GM18867 (cell line): Measurements from ENCODE around the gene GNL3.
"Not testable (repeated sequence)": the region's sequence is repeated elsewhere in the genome, so short reads cannot be mapped to it uniquely, and the experiment has no call there.

Experiments used
- ATAC-seq: cut with Tn5 transposase; IDR thresholded peaks from one replicate; pipeline ENCODE4 v1.9.1; 2021; ENCODE audit warnings: mild to moderate bottlenecking, moderate library complexity; ENCODE audit not compliant: unreplicated experiment

The GNL3 gene

GRCh38 chr3:52685709-52686691, at the start of gene GNL3, which contains the start of gene PBRM1:
Gene GNL3, plus strand, starts transcription at chr3:52686032. Its CDS starts 61 bp downstream, at chr3:52686093.
Gene PBRM1, minus strand, starts transcription at chr3:52685913.
- peak; percentile 65 for ATAC-seq

GRCh38 chr3:52636673-52637072, 49.2 kb upstream of the GNL3 start:
- ATAC-seq: no peak

GRCh38 chr3:52645549-52645948, 40.3 kb upstream of the GNL3 start:
- ATAC-seq: no peak

- no peak for ATAC-seq
Measured at GRCh38 chr3:52649461-52650210, 36.2 kb upstream of the GNL3 start.

- no peak for ATAC-seq
Measured at GRCh38 chr3:52650439-52650838, 35.4 kb upstream of the GNL3 start.

GRCh38 chr3:52651592-52651991, 34.2 kb upstream of the GNL3 start:
- ATAC-seq: no peak

GRCh38 chr3:52655895-52656294, 29.9 kb upstream of the GNL3 start:
- ATAC-seq: no peak

GRCh38 chr3:52660046-52660445, 25.8 kb upstream of the GNL3 start:
- no peak for ATAC-seq

- no peak for ATAC-seq
Measured at GRCh38 chr3:52663098-52663497, 22.7 kb upstream of the GNL3 start.

- ATAC-seq: peak; percentile 88
Measured at GRCh38 chr3:52670621-52671521, 15.0 kb upstream of the GNL3 start.

GRCh38 chr3:52671676-52672075, 14.2 kb upstream of the GNL3 start:
- ATAC-seq: no peak

GRCh38 chr3:52676201-52676600, 9.6 kb upstream of the GNL3 start:
- ATAC-seq: not testable (repeated sequence)

- ATAC-seq: no peak
Measured at GRCh38 chr3:52678265-52679198, 7.3 kb upstream of the GNL3 start.

GRCh38 chr3:52679199-52679538, 6.7 kb upstream of the GNL3 start:
- ATAC-seq: no peak

- ATAC-seq: no peak
Measured at GRCh38 chr3:52679811-52680210, 6.0 kb upstream of the GNL3 start.

- ATAC-seq: no peak
Measured at GRCh38 chr3:52681596-52681995, 4.2 kb upstream of the GNL3 start.

GRCh38 chr3:52682016-52682415, 3.8 kb upstream of the GNL3 start:
- ATAC-seq: no peak

- ATAC-seq: no peak
Measured at GRCh38 chr3:52683611-52684010, 2.2 kb upstream of the GNL3 start.

GRCh38 chr3:52684184-52684583, 1.6 kb upstream of the GNL3 start:
- ATAC-seq: no peak

GRCh38 chr3:52685285-52685708, 535 bp upstream of the GNL3 start:
- peak; percentile 75 for ATAC-seq
